Tibial artery (tissue), 4 donors: ENCODE results near the gene GARNL3.
A peak's percentile ranks its signal among the peaks of the same experiment; 100 is the strongest.

ENCODE experiments used
- DNase-seq, 2 donors: peaks; one replicate each; pipeline ENCODE4 v3.0.0-alpha.2; 2019
- H3K27ac ChIP-seq, 2 donors: fragments of 200-600 bp; sonication (generic) in 1 of 2; 1 replicate in 1 of 2; 2 replicates in 1 of 2; pipeline ENCODE4 v1.5.1; 2018 to 2019; ENCODE audit warnings: mild to moderate bottlenecking in 1 of 2
- H3K27me3 ChIP-seq, 2 donors: fragments of 200-600 bp; sonication (generic) in 1 of 2; one replicate each; pipeline versions ENCODE4 v1.5.1 to v1.6.0; 2016 to 2019
- H3K36me3 ChIP-seq, 3 donors: fragments of 200-600 bp; sonication (generic) in 2 of 3; one replicate each; pipeline ENCODE4 v1.5.1; 2016 to 2019; ENCODE audit warnings: mild to moderate bottlenecking in 2 of 3
- H3K4me1 ChIP-seq, 4 donors: fragments of 200-600 bp; sonication (generic) in 2 of 4; 1 replicate in 3 of 4; 2 replicates in 1 of 4; pipeline ENCODE4 v1.5.1; 2016 to 2019
- H3K4me3 ChIP-seq, 2 donors: fragments of 200-600 bp; sonication (generic) in 1 of 2; 1 replicate in 1 of 2; 2 replicates in 1 of 2; pipeline ENCODE4 v1.5.1; 2018 to 2019; ENCODE audit warnings: mild to moderate bottlenecking in 2 of 2
- H3K9me3 ChIP-seq, 3 donors: fragments of 200-600 bp; sonication (generic) in 1 of 3; one replicate each; pipeline ENCODE4 v1.5.1; 2016 to 2019
- CTCF ChIP-seq, 2 experiments: fragments of 200-600 bp in 1 of 2; fragments of 450-650 bp in 1 of 2; IDR thresholded peaks; one replicate each; pipeline ENCODE4 v1.5.1; 2017 to 2019; ENCODE audit warnings: antibody characterized with exemption in 2 of 2, mild to moderate bottlenecking in 1 of 2, moderate library complexity in 1 of 2
- intact Hi-C: fragments of 100-400 bp; cut with DNase I; formaldehyde crosslinking; loops from one replicate; pipeline ENCODE4 v1.15.0; 2023; ENCODE audit warnings: low total_unique reads

Gene GARNL3

GRCh38 chr9:127417131-127418036 lies 152.8 kb downstream of the GARNL3 start:
- intact Hi-C loops = no loop called here
- no peak overlapping the region for H3K4me3 ChIP-seq
- no peak overlapping the region for H3K27ac ChIP-seq
- TF ChIP-seq CTCF (IDR thresholded peaks at IDR 0.05) = no peak
- H3K9me3 ChIP-seq = no peaks in the 10 kb centered on the region
- no peaks in the 10 kb centered on the region for H3K36me3 ChIP-seq
- DNase-seq = no peak
- peaks cover 0 to 24% (median 3%) of the 10 kb centered on the region in 4 donors for H3K4me1 ChIP-seq
- no peaks in the 10 kb centered on the region for H3K27me3 ChIP-seq

GRCh38 chr9:127418037-127418471 lies 153.5 kb downstream of the GARNL3 start:
- H3K36me3 ChIP-seq = no peaks in the 10 kb centered on the region
- H3K27ac ChIP-seq = no peak overlapping the region
- no peak overlapping the region for H3K4me3 ChIP-seq
- intact Hi-C loops = no loop called here
- DNase-seq = no peak
- peak in 1 of 2 experiments; percentile 14 for TF ChIP-seq CTCF (IDR thresholded peaks at IDR 0.05)
- H3K9me3 ChIP-seq = no peaks in the 10 kb centered on the region
- H3K4me1 ChIP-seq = peaks cover 0 to 30% (median 10%) of the 10 kb centered on the region in 4 donors
- no peaks in the 10 kb centered on the region for H3K27me3 ChIP-seq

GRCh38 chr9:127419348-127419747 lies 154.8 kb downstream of the GARNL3 start:
- TF ChIP-seq CTCF (IDR thresholded peaks at IDR 0.05) = no peak

GRCh38 chr9:127421057-127421456 lies 156.5 kb downstream of the GARNL3 start:
- Histone ChIP-seq H3K9me3 (no peaks in the 10 kb centered on the region), H3K27ac (no peak overlapping the region), H3K27me3 (no peaks in the 10 kb centered on the region), H3K4me1 (peaks cover 0 to 47% (median 26%) of the 10 kb centered on the region in 4 donors), H3K36me3 (no peaks in the 10 kb centered on the region), H3K4me3 (no peak overlapping the region)
- DNase-seq = no peak
- no peak for TF ChIP-seq CTCF (IDR thresholded peaks at IDR 0.05)
- intact Hi-C loops = no loop called here

More at GRCh38 chr9:127419348-127419747, 154.8 kb downstream of the GARNL3 start:
- Histone ChIP-seq H3K4me3 (no peak overlapping the region), H3K27me3 (no peaks in the 10 kb centered on the region), H3K27ac (no peak overlapping the region), H3K9me3 (no peaks in the 10 kb centered on the region), H3K36me3 (no peaks in the 10 kb centered on the region), H3K4me1 (peaks cover 0 to 33% (median 14%) of the 10 kb centered on the region in 4 donors)
- DNase-seq = no peak
- intact Hi-C loops = no loop called here

- Histone ChIP-seq H3K27me3 (no peaks in the 10 kb centered on the region), H3K4me1 (peaks cover 0 to 45% (median 31%) of the 10 kb centered on the region in 4 donors), H3K4me3 (no peak overlapping the region), H3K36me3 (no peaks in the 10 kb centered on the region), H3K9me3 (no peaks in the 10 kb centered on the region), H3K27ac (no peak overlapping the region)
- DNase-seq = no peak
- intact Hi-C loops = no loop called here
- no peak for TF ChIP-seq CTCF (IDR thresholded peaks at IDR 0.05)
Measured at GRCh38 chr9:127422133-127422782, 157.7 kb downstream of the GARNL3 start.
